Gastroesophageal sphincter (tissue), 4 donors: ENCODE measurements around the gene GATA1. TPM values are rescaled to one million over a fixed set of nuclear protein-coding genes. Genes with fewer than 3 reads are reported as not detected.

Experiments
- ATAC-seq: fragments of 150-250 bp; one replicate; pipeline ENCODE4 v1.9.1; 2016; ENCODE audit warnings: mild to moderate bottlenecking, moderate library complexity
- H3K27ac ChIP-seq, 4 donors: fragments of 200-600 bp; sonication (generic) in 3 of 4; 1 replicate in 3 of 4; 2 replicates in 1 of 4; pipeline ENCODE4 v1.5.1; 2016 to 2019
- H3K27me3 ChIP-seq: fragments of 200-600 bp; sonication (generic); one replicate; pipeline ENCODE4 v1.5.1; 2019
- H3K36me3 ChIP-seq, 2 donors: fragments of 200-600 bp; sonication (generic); one replicate each; pipeline ENCODE4 v1.5.1; 2019; ENCODE audit warnings: control low read depth in 1 of 2
- H3K4me1 ChIP-seq, 3 donors: fragments of 200-600 bp; sonication (generic); 1 replicate in 2 of 3; 2 replicates in 1 of 3; pipeline ENCODE4 v1.5.1; 2016 to 2019; ENCODE audit warnings: control low read depth in 2 of 3
- H3K4me3 ChIP-seq, 2 donors: fragments of 200-600 bp; sonication (generic); one replicate each; pipeline ENCODE4 v1.5.1; 2019; ENCODE audit warnings: mild to moderate bottlenecking in 1 of 2, moderate library complexity in 1 of 2
- H3K9me3 ChIP-seq, 3 donors: fragments of 200-600 bp; sonication (generic); one replicate each; pipeline ENCODE4 v1.5.1; 2017 to 2019; ENCODE audit warnings: control low read depth in 2 of 3
- EP300 ChIP-seq: sonication (generic); formaldehyde crosslinking; IDR thresholded peaks from one replicate; pipeline ENCODE4 v1.6.1; 2017; ENCODE audit warnings: antibody characterized with exemption, mild to moderate bottlenecking
- POLR2A ChIP-seq, 2 donors: fragments of 450-650 bp; IDR thresholded peaks; one replicate each; pipeline ENCODE4 v1.6.1; 2017; ENCODE audit warnings: antibody characterized with exemption in 2 of 2, mild to moderate bottlenecking in 2 of 2, moderate library complexity in 1 of 2
- POLR2AphosphoS5 ChIP-seq: sonication (generic); formaldehyde crosslinking; IDR thresholded peaks from one replicate; pipeline ENCODE4 v1.6.1; 2017; ENCODE audit warnings: antibody characterized with exemption
- WGBS, 2 donors: methylation state at CpG; one replicate each; pipeline ENCODE4 v1.1.5; 2018; ENCODE audit warnings: low coverage in 1 of 2; 5-methylcytosine and 5-hydroxymethylcytosine counted together
- total RNA-seq, 4 donors: library from RNA; depleted of rRNA; stranded (reverse); fragments of >200 nt; gene quantifications; one replicate each; pipeline ENCODE4 v1.1.0, GENCODE V29; 2016
- TF ChIP-seq, protein P1 (sequence below), 4 experiments: fragments of 200-600 bp in 2 of 4; fragments of 450-650 bp in 2 of 4; sonication (generic) in 1 of 4; IDR thresholded peaks; one replicate each; pipeline ENCODE4 v1.5.1; 2017 to 2019; ENCODE audit warnings: antibody characterized with exemption in 4 of 4, mild to moderate bottlenecking in 2 of 4, moderate library complexity in 2 of 4

GATA1 gene
- total RNA-seq, 4 donors from 2014 or later: not detected

DNA sequence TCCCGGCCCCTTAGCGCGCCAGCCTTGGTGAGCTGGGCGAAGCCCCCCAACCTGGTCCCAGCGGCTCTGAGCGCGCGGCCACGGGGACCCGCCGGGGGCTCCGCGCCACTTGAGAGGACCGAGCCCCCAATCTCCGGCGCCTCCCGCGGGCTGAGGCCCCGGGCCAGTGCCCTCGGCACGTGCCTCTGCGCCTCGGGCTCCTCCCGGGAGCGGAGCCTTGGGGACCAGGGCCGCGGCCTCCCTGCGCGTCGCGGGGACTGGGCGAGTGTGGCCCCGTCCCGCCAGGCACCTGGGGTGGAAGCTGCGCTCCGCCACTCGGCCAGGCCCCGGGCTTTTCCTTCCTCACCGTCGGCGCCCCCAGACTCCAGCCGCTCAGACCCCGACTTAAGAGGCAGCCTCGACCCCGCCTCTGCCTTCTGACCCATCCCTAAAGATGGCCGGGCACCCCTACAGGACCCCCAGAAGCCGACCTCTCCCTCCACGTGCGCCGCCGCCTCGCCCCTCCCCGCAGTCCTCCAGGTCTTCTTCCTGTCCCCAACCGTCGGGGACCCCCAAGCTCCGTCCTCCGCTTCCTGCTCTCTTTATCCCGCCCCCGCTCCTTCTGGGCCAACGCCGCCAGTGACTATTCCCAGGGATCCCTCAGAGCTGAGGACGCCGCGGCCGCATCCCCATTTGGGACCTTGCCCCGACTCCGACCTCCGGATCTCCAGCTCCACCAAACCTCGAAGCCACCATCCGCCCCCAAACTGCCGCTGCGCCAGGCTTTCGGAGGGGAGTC is 40.7 kb downstream of the GATA1 start:
- H3K4me3 ChIP-seq: no peak overlapping the region

DNA sequence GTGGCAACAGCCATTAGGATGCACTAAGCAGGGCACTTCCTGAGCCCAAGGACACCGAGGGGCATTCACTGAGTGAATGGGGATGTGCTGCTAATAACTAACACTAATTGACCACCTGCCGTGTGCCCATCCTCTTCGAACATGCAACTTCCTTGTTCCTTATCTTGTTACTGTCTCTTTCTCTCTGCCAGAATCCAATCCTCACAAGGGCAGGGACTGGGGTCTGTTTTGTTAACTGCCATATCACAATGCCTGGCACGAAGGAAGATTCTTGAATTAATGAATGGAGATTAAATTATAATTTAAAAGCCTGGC is 41.2 kb downstream of the GATA1 start:
- Histone ChIP-seq H3K9me3 (no peaks in the 10 kb centered on the region), H3K4me1 (peaks cover 0 to 6% (median 0%) of the 10 kb centered on the region in 3 donors), H3K27me3 (peaks cover 18% of the 10 kb centered on the region), H3K27ac (no peak overlapping the region), H3K4me3 (no peak overlapping the region), H3K36me3 (peaks cover 0 to 45% of the 10 kb centered on the region in 2 donors)
- TF ChIP-seq POLR2A (IDR thresholded peaks at IDR 0.05): no peak
- no peak for TF ChIP-seq EP300
- TF ChIP-seq, protein P1, sequence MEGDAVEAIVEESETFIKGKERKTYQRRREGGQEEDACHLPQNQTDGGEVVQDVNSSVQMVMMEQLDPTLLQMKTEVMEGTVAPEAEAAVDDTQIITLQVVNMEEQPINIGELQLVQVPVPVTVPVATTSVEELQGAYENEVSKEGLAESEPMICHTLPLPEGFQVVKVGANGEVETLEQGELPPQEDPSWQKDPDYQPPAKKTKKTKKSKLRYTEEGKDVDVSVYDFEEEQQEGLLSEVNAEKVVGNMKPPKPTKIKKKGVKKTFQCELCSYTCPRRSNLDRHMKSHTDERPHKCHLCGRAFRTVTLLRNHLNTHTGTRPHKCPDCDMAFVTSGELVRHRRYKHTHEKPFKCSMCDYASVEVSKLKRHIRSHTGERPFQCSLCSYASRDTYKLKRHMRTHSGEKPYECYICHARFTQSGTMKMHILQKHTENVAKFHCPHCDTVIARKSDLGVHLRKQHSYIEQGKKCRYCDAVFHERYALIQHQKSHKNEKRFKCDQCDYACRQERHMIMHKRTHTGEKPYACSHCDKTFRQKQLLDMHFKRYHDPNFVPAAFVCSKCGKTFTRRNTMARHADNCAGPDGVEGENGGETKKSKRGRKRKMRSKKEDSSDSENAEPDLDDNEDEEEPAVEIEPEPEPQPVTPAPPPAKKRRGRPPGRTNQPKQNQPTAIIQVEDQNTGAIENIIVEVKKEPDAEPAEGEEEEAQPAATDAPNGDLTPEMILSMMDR (IDR thresholded peaks at IDR 0.05): no peak
- no peak for TF ChIP-seq POLR2AphosphoS5
- WGBS, 2 donors: 50 to 84% methylated on average over 1 to 3 of the region's 4 CpGs
- ATAC-seq: no peak

More for the DNA sequence above, 40.7 kb downstream of the GATA1 start:
- ATAC-seq: no peak
- WGBS, 2 donors: 44 to 71% methylated on average over 5 to 7 of the region's 73 CpGs
- Histone ChIP-seq H3K9me3 (no peaks in the 10 kb centered on the region), H3K4me1 (peaks cover 0 to 4% (median 0%) of the 10 kb centered on the region in 3 donors), H3K27me3 (peaks cover 14% of the 10 kb centered on the region), H3K27ac (no peak overlapping the region), H3K36me3 (peaks cover 0 to 50% of the 10 kb centered on the region in 2 donors)
- TF ChIP-seq POLR2A (IDR thresholded peaks at IDR 0.05) (no peak), EP300 (no peak), POLR2AphosphoS5 (no peak)
- TF ChIP-seq, protein P1 (IDR thresholded peaks at IDR 0.05): no peak

DNA sequence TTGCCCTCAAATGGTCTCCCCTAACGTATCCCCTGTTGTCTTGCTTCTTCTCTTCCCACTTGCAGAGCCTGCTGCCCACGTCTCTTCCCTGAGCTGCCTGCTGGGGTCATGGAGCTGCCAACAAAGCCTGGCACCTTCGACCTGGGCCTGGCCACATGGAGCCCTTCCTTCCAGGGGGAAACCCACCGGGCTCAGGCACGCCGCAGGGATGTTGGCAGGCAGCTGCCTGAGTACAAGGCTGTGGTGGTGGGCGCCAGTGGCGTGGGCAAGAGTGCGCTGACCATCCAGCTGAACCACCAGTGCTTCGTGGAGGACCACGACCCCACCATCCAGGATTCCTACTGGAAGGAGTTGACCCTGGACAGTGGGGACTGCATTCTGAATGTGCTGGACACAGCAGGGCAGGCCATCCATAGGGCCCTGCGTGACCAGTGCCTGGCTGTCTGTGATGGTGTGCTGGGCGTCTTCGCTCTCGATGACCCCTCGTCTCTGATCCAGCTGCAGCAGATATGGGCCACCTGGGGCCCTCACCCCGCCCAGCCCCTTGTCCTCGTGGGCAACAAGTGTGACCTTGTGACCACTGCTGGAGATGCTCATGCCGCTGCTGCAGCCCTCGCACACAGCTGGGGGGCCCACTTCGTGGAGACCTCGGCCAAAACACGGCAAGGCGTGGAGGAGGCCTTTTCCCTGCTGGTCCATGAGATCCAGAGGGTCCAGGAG is 42.8 kb downstream of the GATA1 start:
- Histone ChIP-seq H3K27ac (no peak overlapping the region), H3K27me3 (peaks cover 33% of the 10 kb centered on the region), H3K36me3 (peaks cover 0 to 29% of the 10 kb centered on the region in 2 donors), H3K4me1 (peaks cover 0 to 6% (median 0%) of the 10 kb centered on the region in 3 donors), H3K4me3 (no peak overlapping the region), H3K9me3 (no peaks in the 10 kb centered on the region)
- no peak for ATAC-seq
- TF ChIP-seq, protein P1 (IDR thresholded peaks at IDR 0.05): no peak
- TF ChIP-seq POLR2A (IDR thresholded peaks at IDR 0.05) (no peak), POLR2AphosphoS5 (no peak), EP300 (no peak)
- WGBS, 2 donors: 88% methylated on average over 5 of the region's 24 CpGs; no CpG with 5 or more reads in 1 of the 2 donors

DNA sequence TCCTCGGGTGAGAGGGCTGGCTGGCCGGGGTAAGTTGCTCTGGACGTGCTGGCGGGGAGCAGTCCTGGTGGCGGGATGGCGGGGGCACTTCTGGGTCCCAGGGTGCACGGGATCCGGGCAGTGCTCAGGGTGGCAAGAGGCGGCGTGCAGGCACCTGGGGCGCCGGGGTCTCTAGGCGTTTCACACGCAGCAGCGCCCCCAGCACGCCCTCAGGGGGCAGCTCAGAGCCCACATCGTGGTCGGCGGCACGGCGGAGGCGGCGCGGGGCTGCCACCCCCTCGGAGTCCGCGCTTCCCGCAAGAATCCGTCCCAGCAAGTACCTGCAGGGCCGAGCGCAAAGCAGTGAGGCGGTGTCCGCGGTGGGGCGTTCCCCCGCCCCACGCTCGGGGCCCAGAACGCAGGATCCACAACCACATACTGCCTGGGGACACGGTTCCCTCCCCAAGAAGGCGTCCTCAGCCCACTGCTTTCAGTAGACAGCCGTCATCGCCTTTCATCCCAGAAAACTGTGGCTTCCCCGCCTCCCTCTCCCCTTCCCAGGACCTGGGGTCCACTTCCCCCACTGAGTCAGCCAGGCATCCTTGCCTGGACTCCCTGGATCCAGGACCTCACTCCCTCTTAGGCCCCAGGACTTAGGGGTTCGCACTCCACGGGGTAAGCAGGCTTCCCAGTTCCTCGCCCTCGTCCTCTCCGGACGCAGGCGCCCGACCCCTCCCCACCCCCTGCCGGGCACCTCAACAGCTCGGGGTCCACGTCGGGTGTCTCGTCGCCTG is 44.9 kb downstream of the GATA1 start:
- no peak for ATAC-seq
- H3K36me3 ChIP-seq: peaks cover 0 to 8% of the 10 kb centered on the region in 2 donors
- no peak overlapping the region for H3K27ac ChIP-seq
- no peaks in the 10 kb centered on the region for H3K9me3 ChIP-seq
- TF ChIP-seq POLR2A (IDR thresholded peaks at IDR 0.05): no peak
- TF ChIP-seq POLR2AphosphoS5: no peak
- no peak for TF ChIP-seq EP300
- TF ChIP-seq, protein P1 (IDR thresholded peaks at IDR 0.05): no peak
- peaks cover 0 to 14% (median 4%) of the 10 kb centered on the region in 3 donors for H3K4me1 ChIP-seq
- 45% methylated on average over 2 of the region's 58 CpGs; no CpG with 5 or more reads in 1 of the 2 donors for WGBS, 2 donors
- H3K4me3 ChIP-seq: no peak overlapping the region
- H3K27me3 ChIP-seq: peaks cover 47% of the 10 kb centered on the region
